HepG2 (cell line): ENCODE measurements around the gene CCDC9B. TPM values are rescaled to one million over a fixed set of nuclear protein-coding genes. Genes with fewer than 3 reads are reported as not detected.

Experiments used
- CHCHD3 ChIP-seq: sonication (generic); formaldehyde crosslinking; IDR thresholded peaks from 2 replicates; pipeline ENCODE4 v1.8.0; 2022; ENCODE audit warnings: mild to moderate bottlenecking, missing genetic modification reagents, moderate library complexity
- GATAD2A ChIP-seq: IDR thresholded peaks from 2 replicates; pipeline ENCODE4 v1.6.1; 2016
- THAP7 ChIP-seq: sonication (generic); formaldehyde crosslinking; IDR thresholded peaks from 2 replicates; pipeline ENCODE4 v1.8.1; 2023; ENCODE audit warnings: mild to moderate bottlenecking, missing genetic modification reagents
- ZNF512B ChIP-seq: sonication (generic); formaldehyde crosslinking; IDR thresholded peaks from 2 replicates; pipeline ENCODE4 v1.5.1; 2020; ENCODE audit warnings: missing genetic modification reagents, mild to moderate bottlenecking, borderline replicate concordance
- ZNF589 ChIP-seq: sonication (generic); formaldehyde crosslinking; conservative IDR thresholded peaks from 2 replicates; pipeline ENCODE4 v1.8.0; 2022; ENCODE audit warnings: mild to moderate bottlenecking, moderate library complexity, missing genetic modification reagents
- ZNF792 ChIP-seq: IDR thresholded peaks from 2 replicates; pipeline ENCODE4 v1.6.1; 2016
- polyA plus RNA-seq, 8 experiments: library from polyadenylated mRNA; depleted of rRNA in 3 of 8; stranded (reverse) in 7 of 8; unstranded in 1 of 8; fragments of >200 nt; fragmentation: Illumina TruSeq in 4 of 8; extraction: Trizol in 4 of 8; gene quantifications; 2 replicates each; pipeline versions ENCODE4 v1.2.1 to v1.2.3, GENCODE V29; 2011 to 2016; ENCODE audit warnings: low read depth in 4 of 8, missing spikeins in 1 of 8, mixed read lengths in 1 of 8; ENCODE audit not compliant: insufficient read depth in 1 of 8
- total RNA-seq, 5 experiments: library from RNA; depleted of rRNA; stranded (reverse); fragments of >200 nt; fragmentation: Illumina TruSeq; extraction: Trizol; gene quantifications; 2 replicates each; pipeline ENCODE4 v1.2.3, GENCODE V29; 2016; ENCODE audit warnings: low read depth in 1 of 5

The CCDC9B gene
- total and polyA plus RNA-seq, 2 of the 13 experiments (the other 11 are each of a cell fraction or from before 2014, with no cell fraction given): 0.98 to 1.6 TPM

- TF ChIP-seq ZNF589 (CRISPR knock-in tag) (no peak), ZNF512B (CRISPR knock-in tag) (no peak), GATAD2A (CRISPR knock-in tag) (no peak), THAP7 (CRISPR knock-in tag) (no peak), CHCHD3 (CRISPR knock-in tag) (no peak), ZNF792 (CRISPR knock-in tag) (no peak)
Observed at GRCh38 chr15:40342416-40343320, 1.9 kb upstream of the CCDC9B start (continued).
